ENCODE data around the gene ADCY5.

The ADCY5 gene

GRCh38 chr3:123432832-123433523, 15.9 kb downstream of the ADCY5 start:
- no peak for TF ChIP-seq CTCF (IDR thresholded peaks at IDR 0.05)

- TF ChIP-seq CTCF (IDR thresholded peaks at IDR 0.05), result no peak
Observed at GRCh38 chr3:123431658-123432324, 17.1 kb downstream of the ADCY5 start.

GRCh38 chr3:123431007-123431657, 17.8 kb downstream of the ADCY5 start:
- no peak for TF ChIP-seq CTCF (IDR thresholded peaks at IDR 0.05)

- TF ChIP-seq CTCF (IDR thresholded peaks at IDR 0.05), result no peak
Observed at GRCh38 chr3:123430266-123430665, 18.6 kb downstream of the ADCY5 start.

GRCh38 chr3:123429362-123430125, 19.3 kb downstream of the ADCY5 start:
- no peak for TF ChIP-seq CTCF (IDR thresholded peaks at IDR 0.05)

- TF ChIP-seq CTCF (IDR thresholded peaks at IDR 0.05), result no peak
Observed at GRCh38 chr3:123424999-123425712, 23.7 kb downstream of the ADCY5 start.
